Gastroesophageal sphincter (tissue), 4 donors: ENCODE results near the gene BTN3A1. TPM values are rescaled to one million over a fixed set of nuclear protein-coding genes. Genes with fewer than 3 reads are reported as not detected.
A peak's percentile ranks its signal among the peaks of the same experiment; 100 is the strongest.

Experiments used
- ATAC-seq: fragments of 150-250 bp; one replicate; pipeline ENCODE4 v1.9.1; 2016; ENCODE audit warnings: mild to moderate bottlenecking, moderate library complexity
- H3K27ac ChIP-seq, 4 donors: fragments of 200-600 bp; sonication (generic) in 3 of 4; 1 replicate in 3 of 4; 2 replicates in 1 of 4; pipeline ENCODE4 v1.5.1; 2016 to 2019
- H3K27me3 ChIP-seq: fragments of 200-600 bp; sonication (generic); one replicate; pipeline ENCODE4 v1.5.1; 2019
- H3K36me3 ChIP-seq, 2 donors: fragments of 200-600 bp; sonication (generic); one replicate each; pipeline ENCODE4 v1.5.1; 2019; ENCODE audit warnings: control low read depth in 1 of 2
- H3K4me1 ChIP-seq, 3 donors: fragments of 200-600 bp; sonication (generic); 1 replicate in 2 of 3; 2 replicates in 1 of 3; pipeline ENCODE4 v1.5.1; 2016 to 2019; ENCODE audit warnings: control low read depth in 2 of 3
- H3K4me3 ChIP-seq, 2 donors: fragments of 200-600 bp; sonication (generic); one replicate each; pipeline ENCODE4 v1.5.1; 2019; ENCODE audit warnings: mild to moderate bottlenecking in 1 of 2, moderate library complexity in 1 of 2
- H3K9me3 ChIP-seq, 3 donors: fragments of 200-600 bp; sonication (generic); one replicate each; pipeline ENCODE4 v1.5.1; 2017 to 2019; ENCODE audit warnings: control low read depth in 2 of 3
- CTCF ChIP-seq, 4 experiments: fragments of 200-600 bp in 2 of 4; fragments of 450-650 bp in 2 of 4; sonication (generic) in 1 of 4; IDR thresholded peaks; one replicate each; pipeline ENCODE4 v1.5.1; 2017 to 2019; ENCODE audit warnings: antibody characterized with exemption in 4 of 4, mild to moderate bottlenecking in 2 of 4, moderate library complexity in 2 of 4
- EP300 ChIP-seq: sonication (generic); formaldehyde crosslinking; IDR thresholded peaks from one replicate; pipeline ENCODE4 v1.6.1; 2017; ENCODE audit warnings: antibody characterized with exemption, mild to moderate bottlenecking
- POLR2A ChIP-seq, 2 donors: fragments of 450-650 bp; IDR thresholded peaks; one replicate each; pipeline ENCODE4 v1.6.1; 2017; ENCODE audit warnings: antibody characterized with exemption in 2 of 2, mild to moderate bottlenecking in 2 of 2, moderate library complexity in 1 of 2
- POLR2AphosphoS5 ChIP-seq: sonication (generic); formaldehyde crosslinking; IDR thresholded peaks from one replicate; pipeline ENCODE4 v1.6.1; 2017; ENCODE audit warnings: antibody characterized with exemption
- WGBS, 2 donors: methylation state at CpG; one replicate each; pipeline ENCODE4 v1.1.5; 2018; ENCODE audit warnings: low coverage in 1 of 2; 5-methylcytosine and 5-hydroxymethylcytosine counted together
- total RNA-seq, 4 donors: library from RNA; depleted of rRNA; stranded (reverse); fragments of >200 nt; gene quantifications; one replicate each; pipeline ENCODE4 v1.1.0, GENCODE V29; 2016

Gene BTN3A1
- total RNA-seq, 4 donors from 2014 or later = 7.5 to 14.3 (median 8.2) TPM

GRCh38 chr6:26394289-26394688 is 7.8 kb upstream of the BTN3A1 start:
- H3K27ac ChIP-seq = no peak overlapping the region
- no peaks in the 10 kb centered on the region for H3K9me3 ChIP-seq
- H3K4me1 ChIP-seq = no peaks in the 10 kb centered on the region
- H3K36me3 ChIP-seq = peaks cover 0 to 36% of the 10 kb centered on the region in 2 donors
- H3K4me3 ChIP-seq = no peak overlapping the region
- TF ChIP-seq POLR2AphosphoS5 (no peak), POLR2A (IDR thresholded peaks at IDR 0.05) (no peak), CTCF (IDR thresholded peaks at IDR 0.05) (no peak), EP300 (no peak)
- 100% methylated on average over 1 of the region's 1 CpG for WGBS, 2 donors
- no peak for ATAC-seq
- no peaks in the 10 kb centered on the region for H3K27me3 ChIP-seq

- no peak for TF ChIP-seq EP300
- TF ChIP-seq POLR2A (IDR thresholded peaks at IDR 0.05) = no peak
- Histone ChIP-seq H3K27ac (no peak overlapping the region), H3K27me3 (no peaks in the 10 kb centered on the region), H3K36me3 (no peaks in the 10 kb centered on the region), H3K9me3 (no peaks in the 10 kb centered on the region), H3K4me1 (peaks cover 0 to 20% (median 9%) of the 10 kb centered on the region in 3 donors), H3K4me3 (no peak overlapping the region)
- ATAC-seq = no peak
- WGBS, 2 donors = 89 to 100% methylated on average over 1 of the region's 1 CpG
Measured at GRCh38 chr6:26398555-26398954, 3.5 kb upstream of the BTN3A1 start.

GRCh38 chr6:26400626-26401025 is 1.4 kb upstream of the BTN3A1 start:
- no CpG with 5 or more reads among the region's 2 CpGs for WGBS, 2 donors
- H3K4me3 ChIP-seq = no peak overlapping the region
- no peaks in the 10 kb centered on the region for H3K9me3 ChIP-seq
- H3K27me3 ChIP-seq = no peaks in the 10 kb centered on the region
- no peak for ATAC-seq
- H3K27ac ChIP-seq = no peak overlapping the region
- peaks cover 0 to 35% (median 9%) of the 10 kb centered on the region in 3 donors for H3K4me1 ChIP-seq
- peaks cover 0 to 3% of the 10 kb centered on the region in 2 donors for H3K36me3 ChIP-seq
- no peak for TF ChIP-seq CTCF (IDR thresholded peaks at IDR 0.05)
- no peak for TF ChIP-seq EP300
- no peak for TF ChIP-seq POLR2AphosphoS5
- TF ChIP-seq POLR2A (IDR thresholded peaks at IDR 0.05) = no peak

GRCh38 chr6:26401389-26401986 is 587 bp upstream of the BTN3A1 start:
- H3K27me3 ChIP-seq = no peaks in the 10 kb centered on the region
- H3K36me3 ChIP-seq = peaks cover 0 to 7% of the 10 kb centered on the region in 2 donors
- no peak for TF ChIP-seq EP300
- TF ChIP-seq CTCF (IDR thresholded peaks at IDR 0.05) = no peak
- TF ChIP-seq POLR2A (IDR thresholded peaks at IDR 0.05) = no peak
- no peak for TF ChIP-seq POLR2AphosphoS5
- peak overlapping the region; percentile 78 to 86 (median 85) for H3K27ac ChIP-seq
- WGBS, 2 donors = 29 to 50% methylated on average over 5 to 7 of the region's 7 CpGs
- H3K9me3 ChIP-seq = no peaks in the 10 kb centered on the region
- H3K4me3 ChIP-seq = peak overlapping the region; percentile 54 to 100
- ATAC-seq = no peak
- peaks cover 0 to 37% (median 9%) of the 10 kb centered on the region in 3 donors for H3K4me1 ChIP-seq

- 68 to 84% methylated on average over 3 of the region's 3 CpGs for WGBS, 2 donors
- Histone ChIP-seq H3K4me1 (peaks cover 0 to 41% (median 9%) of the 10 kb centered on the region in 3 donors), H3K27me3 (no peaks in the 10 kb centered on the region), H3K4me3 (no peak overlapping the region), H3K36me3 (peaks cover 0 to 31% of the 10 kb centered on the region in 2 donors), H3K9me3 (no peaks in the 10 kb centered on the region), H3K27ac (no peak overlapping the region)
- no peak for ATAC-seq
- no peak for TF ChIP-seq POLR2AphosphoS5
- TF ChIP-seq POLR2A (IDR thresholded peaks at IDR 0.05) = no peak
- TF ChIP-seq EP300 = no peak
- TF ChIP-seq CTCF (IDR thresholded peaks at IDR 0.05) = no peak
Measured at GRCh38 chr6:26403893-26404292, 1.8 kb downstream of the BTN3A1 start.
